HG02973 (cell line): ENCODE measurements around the gene AGPS.

Experiments
- ATAC-seq: cut with Tn5 transposase; IDR thresholded peaks from one replicate; pipeline ENCODE4 v1.9.1; 2021; ENCODE audit warnings: moderate library complexity; ENCODE audit not compliant: unreplicated experiment

Gene AGPS

GRCh38 chr2:177582000-177582399 is 189.4 kb downstream of the AGPS start:
- ATAC-seq = no peak

GRCh38 chr2:177584030-177584692 is 191.6 kb downstream of the AGPS start:
- no peak for ATAC-seq

GRCh38 chr2:177585234-177585863 is 192.8 kb downstream of the AGPS start:
- no peak for ATAC-seq

GRCh38 chr2:177586154-177586553 is 193.6 kb downstream of the AGPS start:
- ATAC-seq = no peak

- ATAC-seq = no peak
Observed at GRCh38 chr2:177587371-177587770, 194.8 kb downstream of the AGPS start.

GRCh38 chr2:177588671-177589070 is 196.1 kb downstream of the AGPS start:
- no peak for ATAC-seq

GRCh38 chr2:177589186-177589585 is 196.6 kb downstream of the AGPS start:
- no peak for ATAC-seq

GRCh38 chr2:177592397-177592796 is 199.8 kb downstream of the AGPS start:
- ATAC-seq = no peak

- ATAC-seq = no peak
Observed at GRCh38 chr2:177592945-177593344, 200.4 kb downstream of the AGPS start.

- no peak for ATAC-seq
Observed at GRCh38 chr2:177593402-177593801, 200.8 kb downstream of the AGPS start.
